Astrocyte of the spinal cord (primary cell): Measurements from ENCODE around the gene ABCD2.
"Not testable (repeated sequence)": the region's sequence is repeated elsewhere in the genome, so short reads cannot be mapped to it uniquely, and the experiment has no call there.

ENCODE experiments used
- DNase-seq: peaks from one replicate; pipeline ENCODE4 v3.0.0; 2011; ENCODE audit warnings: low read depth, low spot score
- H3K4me3 ChIP-seq: 2 replicates; pipeline ENCODE4 v1.5.1; 2011; ENCODE audit warnings: low read depth, mild to moderate bottlenecking, low read length, moderate library complexity
- CTCF ChIP-seq: IDR thresholded peaks from 2 replicates; pipeline ENCODE4 v1.5.1; 2012; ENCODE audit warnings: low read depth, mild to moderate bottlenecking, low read length, inconsistent platforms
- in situ Hi-C: cut with HindIII; loops from 2 replicates; pipeline ENCODE4 v1.10.0; 2017; ENCODE audit warnings: low sequenced_read_pairs

Gene ABCD2

GRCh38 chr12:39532448-39532847, 87.2 kb downstream of the ABCD2 start:
- in situ Hi-C loops, result no loop called here
- no peak for DNase-seq
- H3K4me3 ChIP-seq, result no peak overlapping the region
- no peak for TF ChIP-seq CTCF

GRCh38 chr12:39526974-39527373, 92.6 kb downstream of the ABCD2 start:
- no peak for DNase-seq
- no peak for TF ChIP-seq CTCF
- no peak overlapping the region for H3K4me3 ChIP-seq
- in situ Hi-C loops, result no loop called here

GRCh38 chr12:39522167-39522566, 97.4 kb downstream of the ABCD2 start:
- H3K4me3 ChIP-seq, in situ Hi-C loops, DNase-seq: not testable (repeated sequence)

GRCh38 chr12:39510001-39510400, 109.6 kb downstream of the ABCD2 start:
- no peak for DNase-seq
- H3K4me3 ChIP-seq, result no peak overlapping the region
- TF ChIP-seq CTCF, result no peak
- in situ Hi-C loops, result no loop called here

- DNase-seq, result no peak
- TF ChIP-seq CTCF, result no peak
- H3K4me3 ChIP-seq, result no peak overlapping the region
- in situ Hi-C loops, result no loop called here
Observed at GRCh38 chr12:39505554-39505953, 114.0 kb downstream of the ABCD2 start.

- no peak for TF ChIP-seq CTCF
- peak; percentile 29 for DNase-seq
- H3K4me3 ChIP-seq, result no peak overlapping the region
- in situ Hi-C loops, result no loop called here
Observed at GRCh38 chr12:39505023-39505422, 114.6 kb downstream of the ABCD2 start.

GRCh38 chr12:39503439-39503838, 116.2 kb downstream of the ABCD2 start:
- H3K4me3 ChIP-seq, result no peak overlapping the region
- DNase-seq, result peak; percentile 39
- peak; percentile 30 for TF ChIP-seq CTCF
- in situ Hi-C loops, result no loop called here
